ENCODE results near the gene LRRC4C. TPM values are rescaled to one million over a fixed set of nuclear protein-coding genes. Genes with fewer than 3 reads are reported as not detected.
"Not testable (repeated sequence)": the region's sequence is repeated elsewhere in the genome, so short reads cannot be mapped to it uniquely, and the experiment has no call there.

LRRC4C gene
- total RNA-seq, 1 experiment from 2014 or later = 0.15 TPM

- in situ Hi-C loops (cut with HindIII; ENCODE audit: low pct_unique_long_range_greater_than_20kb, low sequenced_read_pairs); H3K4me1 ChIP-seq (ENCODE audit: control insufficient read depth, insufficient read depth, low read length); POLR2A ChIA-PET; H3K9me3 ChIP-seq (ENCODE audit: control insufficient read depth, insufficient read depth, low read depth, low read length); H3K27ac ChIP-seq (ENCODE audit: low read length); BruUV-seq (replicated peaks); ATAC-seq; intact Hi-C loops (cut with micrococcal nuclease; ENCODE audit: unreplicated experiment); H3K4me3 ChIP-seq (ENCODE audit: low read depth in 2 of 2, low read length in 2 of 2); H3K27me3 ChIP-seq (ENCODE audit: control insufficient read depth, insufficient read depth, low read length); DNase-seq (ENCODE audit: low read depth, low spot score); H3K36me3 ChIP-seq (ENCODE audit: control insufficient read depth, insufficient read depth, low read length); CTCF ChIA-PET: not testable (repeated sequence)
- TF ChIP-seq CTCF (IDR thresholded peaks at IDR 0.05) = 0 out of 2 replicates have a peak, but pooled peaks have one; percentile 14
These were observed 1291.6 kb downstream of the LRRC4C start for GRCh38 chr11:40167805-40168204.

GRCh38 chr11:40166892-40167291 lies 1292.6 kb downstream of the LRRC4C start:
- DNase-seq (ENCODE audit: low read depth, low spot score) (no peak), ATAC-seq (no peak; the same call in 1 of the 2 replicates)
- H3K27ac ChIP-seq (ENCODE audit: low read length) = no peak overlapping the region
- in situ Hi-C loops (cut with HindIII; ENCODE audit: low pct_unique_long_range_greater_than_20kb, low sequenced_read_pairs) = no loop called here
- no peaks in the 10 kb centered on the region; the same call in none of the 2 replicates for H3K4me1 ChIP-seq (ENCODE audit: control insufficient read depth, insufficient read depth, low read length)
- CTCF ChIA-PET = no interaction called here
- no peaks in the 10 kb centered on the region for H3K9me3 ChIP-seq (ENCODE audit: control insufficient read depth, insufficient read depth, low read depth, low read length)
- intact Hi-C loops (cut with micrococcal nuclease; ENCODE audit: unreplicated experiment) = no loop called here
- POLR2A ChIA-PET = no interaction called here
- no peak for TF ChIP-seq POLR2AphosphoS5 (IDR thresholded peaks at IDR 0.05; ENCODE audit: low read depth, low read length)
- no peak for TF ChIP-seq SIN3A (IDR thresholded peaks at IDR 0.05; ENCODE audit: borderline replicate concordance, insufficient read depth, low read depth, low read length)
- TF ChIP-seq REST (IDR thresholded peaks at IDR 0.05; ENCODE audit: insufficient read depth in 1 of 2, low read depth in 2 of 2, low read length in 1 of 2) = no peak
- TF ChIP-seq TCF7L2 (IDR thresholded peaks at IDR 0.05; ENCODE audit: low read depth, low read length) = no peak
- TF ChIP-seq CTCF (IDR thresholded peaks at IDR 0.05) = no peak
- no TSS peak for BruUV-seq (replicated peaks)
- H3K27me3 ChIP-seq (ENCODE audit: control insufficient read depth, insufficient read depth, low read length) = no peaks in the 10 kb centered on the region
- no peaks in the 10 kb centered on the region for H3K36me3 ChIP-seq (ENCODE audit: control insufficient read depth, insufficient read depth, low read length)
- no peak overlapping the region for H3K4me3 ChIP-seq (ENCODE audit: low read depth in 2 of 2, low read length in 2 of 2)

All from Panc1 (cell line).